ENCODE measurements around the gene TMEM125.

DNA sequence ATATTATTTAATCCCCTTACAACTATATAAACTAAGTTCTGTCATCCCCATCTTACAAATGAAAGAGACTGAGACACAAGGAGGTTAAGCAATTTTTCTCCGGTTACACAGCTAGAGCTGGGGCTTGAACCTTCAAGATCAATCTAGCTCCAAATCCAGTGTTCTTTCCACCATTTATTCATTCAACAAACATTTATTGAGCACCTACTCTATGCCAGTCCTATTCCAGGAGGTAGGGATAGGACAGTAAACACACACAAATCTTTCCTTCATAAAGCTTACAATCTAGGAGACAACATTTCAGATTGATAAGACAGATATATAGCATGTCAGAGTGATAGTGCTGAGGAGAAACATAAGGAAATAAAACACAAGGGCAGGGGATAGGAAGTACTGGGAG is 2.9 kb upstream of the TMEM125 start:
- TF ChIP-seq MAFK (IDR thresholded peaks at IDR 0.05; ENCODE audit: low read length) = no peak
- no peak for TF ChIP-seq U2AF1 (optimal IDR thresholded peaks at IDR 0.05; ENCODE audit: low read depth, low read length)
- TF ChIP-seq, protein P1, sequence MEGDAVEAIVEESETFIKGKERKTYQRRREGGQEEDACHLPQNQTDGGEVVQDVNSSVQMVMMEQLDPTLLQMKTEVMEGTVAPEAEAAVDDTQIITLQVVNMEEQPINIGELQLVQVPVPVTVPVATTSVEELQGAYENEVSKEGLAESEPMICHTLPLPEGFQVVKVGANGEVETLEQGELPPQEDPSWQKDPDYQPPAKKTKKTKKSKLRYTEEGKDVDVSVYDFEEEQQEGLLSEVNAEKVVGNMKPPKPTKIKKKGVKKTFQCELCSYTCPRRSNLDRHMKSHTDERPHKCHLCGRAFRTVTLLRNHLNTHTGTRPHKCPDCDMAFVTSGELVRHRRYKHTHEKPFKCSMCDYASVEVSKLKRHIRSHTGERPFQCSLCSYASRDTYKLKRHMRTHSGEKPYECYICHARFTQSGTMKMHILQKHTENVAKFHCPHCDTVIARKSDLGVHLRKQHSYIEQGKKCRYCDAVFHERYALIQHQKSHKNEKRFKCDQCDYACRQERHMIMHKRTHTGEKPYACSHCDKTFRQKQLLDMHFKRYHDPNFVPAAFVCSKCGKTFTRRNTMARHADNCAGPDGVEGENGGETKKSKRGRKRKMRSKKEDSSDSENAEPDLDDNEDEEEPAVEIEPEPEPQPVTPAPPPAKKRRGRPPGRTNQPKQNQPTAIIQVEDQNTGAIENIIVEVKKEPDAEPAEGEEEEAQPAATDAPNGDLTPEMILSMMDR (IDR thresholded peaks at IDR 0.05 in 2 of 3, conservative IDR thresholded peaks at IDR 0.05 in 1 of 3; ENCODE audit: insufficient read depth in 2 of 3, low read depth in 1 of 3, low read length in 3 of 3) = no peak
- no peak for TF ChIP-seq HMG20A (CRISPR knock-in tag; conservative IDR thresholded peaks at IDR 0.05)
- TF ChIP-seq ZKSCAN1 (IDR thresholded peaks at IDR 0.05; ENCODE audit: low read depth, low read length) = no peak
- no peak for TF ChIP-seq YY1 (IDR thresholded peaks at IDR 0.05; ENCODE audit: borderline replicate concordance in 1 of 3, control insufficient read depth in 1 of 3, extremely low read depth in 1 of 3, insufficient read depth in 3 of 3, insufficient read length in 1 of 3, insufficient replicate concordance in 2 of 3, low read depth in 1 of 3, low read length in 2 of 3)
- no peak for TF ChIP-seq ZNF217 (CRISPR knock-in tag; IDR thresholded peaks at IDR 0.05)
- TF ChIP-seq TOE1 (IDR thresholded peaks at IDR 0.05; ENCODE audit: borderline replicate concordance) = no peak
- no peak for TF ChIP-seq TOE1 (CRISPR knock-in tag; IDR thresholded peaks at IDR 0.05; ENCODE audit: borderline replicate concordance, low read depth)
